GM21825 (cell line): ENCODE results near the gene FAM53A.

Source experiments
- ATAC-seq: cut with Tn5 transposase; IDR thresholded peaks from one replicate; pipeline ENCODE4 v1.9.1; 2021; ENCODE audit warnings: mild to moderate bottlenecking, moderate library complexity; ENCODE audit not compliant: unreplicated experiment

FAM53A gene

GRCh38 chr4:1625600-1626138 lies 58.4 kb downstream of the FAM53A start:
- no peak for ATAC-seq

GRCh38 chr4:1624519-1624910 lies 59.6 kb downstream of the FAM53A start:
- ATAC-seq: no peak

- ATAC-seq: no peak
Observed at GRCh38 chr4:1623821-1624518, 60.1 kb downstream of the FAM53A start.

GRCh38 chr4:1623400-1623799 lies 60.7 kb downstream of the FAM53A start:
- ATAC-seq: no peak

GRCh38 chr4:1622956-1623355 lies 61.2 kb downstream of the FAM53A start:
- ATAC-seq: no peak

- no peak for ATAC-seq
Observed at GRCh38 chr4:1622238-1622637, 61.9 kb downstream of the FAM53A start.

- ATAC-seq: no peak
Observed at GRCh38 chr4:1621526-1621925, 62.6 kb downstream of the FAM53A start.

GRCh38 chr4:1619151-1619672 lies 64.9 kb downstream of the FAM53A start:
- ATAC-seq: no peak

GRCh38 chr4:1618438-1618837 lies 65.7 kb downstream of the FAM53A start:
- no peak for ATAC-seq

GRCh38 chr4:1616557-1616930 lies 67.6 kb downstream of the FAM53A start:
- ATAC-seq: no peak

- no peak for ATAC-seq
Observed at GRCh38 chr4:1615786-1616556, 68.1 kb downstream of the FAM53A start.

GRCh38 chr4:1614854-1615595 lies 69.1 kb downstream of the FAM53A start:
- ATAC-seq: no peak

- no peak for ATAC-seq
Observed at GRCh38 chr4:1614502-1614853, 69.6 kb downstream of the FAM53A start.

GRCh38 chr4:1614049-1614448 lies 70.1 kb downstream of the FAM53A start:
- ATAC-seq: no peak

- no peak for ATAC-seq
Observed at GRCh38 chr4:1613099-1613495, 71.0 kb downstream of the FAM53A start.

- no peak for ATAC-seq
Observed at GRCh38 chr4:1612278-1613098, 71.6 kb downstream of the FAM53A start.

- no peak for ATAC-seq
Observed at GRCh38 chr4:1611501-1611870, 72.6 kb downstream of the FAM53A start.

GRCh38 chr4:1610791-1611500 lies 73.2 kb downstream of the FAM53A start:
- ATAC-seq: no peak

GRCh38 chr4:1609901-1610790 lies 74.0 kb downstream of the FAM53A start:
- ATAC-seq: no peak
